ENCODE data around the gene KCNH1. TPM values are rescaled to one million over a fixed set of nuclear protein-coding genes. Genes with fewer than 3 reads are reported as not detected.
"Not testable (repeated sequence)": the region's sequence is repeated elsewhere in the genome, so short reads cannot be mapped to it uniquely, and the experiment has no call there.

KCNH1 gene
- total and polyA plus RNA-seq, 2 experiments from 2014 or later = 0.03 to 0.17 TPM

DNA sequence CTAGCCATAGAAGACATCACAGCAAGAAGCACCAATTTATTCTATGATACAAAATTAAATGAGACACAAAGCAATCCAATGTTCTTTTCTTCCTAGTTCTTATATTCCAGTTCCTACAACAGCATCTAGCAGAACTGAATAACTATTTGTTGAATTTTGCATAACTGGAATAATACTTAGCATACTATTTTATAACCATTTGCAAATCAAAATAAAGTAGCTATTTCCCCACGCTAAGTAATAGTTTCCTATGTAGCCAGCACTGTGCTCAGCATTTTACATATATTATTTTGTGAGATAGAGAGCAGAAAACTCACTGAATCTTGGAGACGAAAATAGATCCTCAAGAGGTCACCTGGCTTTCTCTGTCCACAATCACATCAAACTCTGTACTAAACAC, 42.1 kb downstream of the KCNH1 start:
- H3K9me3 ChIP-seq (ENCODE audit: low read depth) = no peaks in the 10 kb centered on the region
- no peak overlapping the region for H2AFZ ChIP-seq
- no peaks in the 10 kb centered on the region for H3K4me1 ChIP-seq (ENCODE audit: insufficient read depth)
- no peaks in the 10 kb centered on the region for H3K9me2 ChIP-seq (replicated peaks; ENCODE audit: insufficient read depth)
- no peaks in the 10 kb centered on the region for H4K20me1 ChIP-seq (ENCODE audit: insufficient read depth, poor library complexity, severe bottlenecking)
- H3K36me3 ChIP-seq (replicated peaks; ENCODE audit: insufficient read depth, low read depth) = no peaks in the 10 kb centered on the region
- TF ChIP-seq EZH2phosphoT487 (IDR thresholded peaks at IDR 0.05; ENCODE audit: low read depth, severe bottlenecking, unreplicated experiment) (no peak), EZH2 (IDR thresholded peaks at IDR 0.05; ENCODE audit: borderline replicate concordance) (no peak), CTCF (IDR thresholded peaks at IDR 0.05; ENCODE audit: poor library complexity) (no peak)
- H3K79me2 ChIP-seq = no peaks in the 10 kb centered on the region
- no peak overlapping the region for H3K27ac ChIP-seq
- H3K4me3 ChIP-seq = no peak overlapping the region
- H3K27me3 ChIP-seq = no peaks in the 10 kb centered on the region
- H3K4me2 ChIP-seq = no peak overlapping the region
- 81% methylated on average over 2 of the region's 2 CpGs for WGBS (ENCODE audit: low lambda C conversion rate, missing lambda C conversion rate)
- DNase-seq (ENCODE audit: low spot score) = no peak

GRCh38 chr1:211089536-211089935, 44.4 kb downstream of the KCNH1 start:
- DNase-seq (ENCODE audit: low spot score) = no peak
- H3K9me3 ChIP-seq (ENCODE audit: low read depth) = no peaks in the 10 kb centered on the region
- WGBS (ENCODE audit: low lambda C conversion rate, missing lambda C conversion rate) = 72% methylated on average over 2 of the region's 2 CpGs
- no peaks in the 10 kb centered on the region for H4K20me1 ChIP-seq (ENCODE audit: insufficient read depth, poor library complexity, severe bottlenecking)
- no peaks in the 10 kb centered on the region for H3K79me2 ChIP-seq
- H3K4me3 ChIP-seq = no peak overlapping the region
- H3K9me2 ChIP-seq (replicated peaks; ENCODE audit: insufficient read depth) = no peaks in the 10 kb centered on the region
- H3K27me3 ChIP-seq = no peaks in the 10 kb centered on the region
- no peak overlapping the region for H2AFZ ChIP-seq
- H3K36me3 ChIP-seq (replicated peaks; ENCODE audit: insufficient read depth, low read depth) = no peaks in the 10 kb centered on the region
- H3K4me1 ChIP-seq (ENCODE audit: insufficient read depth) = no peaks in the 10 kb centered on the region
- no peak overlapping the region for H3K27ac ChIP-seq
- no peak for TF ChIP-seq EZH2phosphoT487 (IDR thresholded peaks at IDR 0.05; ENCODE audit: low read depth, severe bottlenecking, unreplicated experiment)
- no peak for TF ChIP-seq CTCF (IDR thresholded peaks at IDR 0.05; ENCODE audit: poor library complexity)
- no peak for TF ChIP-seq EZH2 (IDR thresholded peaks at IDR 0.05; ENCODE audit: borderline replicate concordance)
- no peak overlapping the region for H3K4me2 ChIP-seq

- no peak for DNase-seq (ENCODE audit: low spot score)
- Histone ChIP-seq H4K20me1 (ENCODE audit: insufficient read depth, poor library complexity, severe bottlenecking) (no peaks in the 10 kb centered on the region), H3K4me1 (ENCODE audit: insufficient read depth) (no peaks in the 10 kb centered on the region), H3K36me3 (replicated peaks; ENCODE audit: insufficient read depth, low read depth) (no peaks in the 10 kb centered on the region), H2AFZ (no peak overlapping the region), H3K4me3 (no peak overlapping the region), H3K4me2 (no peak overlapping the region), H3K9me2 (replicated peaks; ENCODE audit: insufficient read depth) (no peaks in the 10 kb centered on the region), H3K27ac (no peak overlapping the region), H3K9me3 (ENCODE audit: low read depth) (no peaks in the 10 kb centered on the region), H3K79me2 (no peaks in the 10 kb centered on the region), H3K27me3 (no peaks in the 10 kb centered on the region)
- WGBS (ENCODE audit: low lambda C conversion rate, missing lambda C conversion rate) = 78% methylated on average over 1 of the region's 1 CpG
- TF ChIP-seq CTCF (IDR thresholded peaks at IDR 0.05; ENCODE audit: poor library complexity) (no peak), EZH2 (IDR thresholded peaks at IDR 0.05; ENCODE audit: borderline replicate concordance) (no peak), EZH2phosphoT487 (IDR thresholded peaks at IDR 0.05; ENCODE audit: low read depth, severe bottlenecking, unreplicated experiment) (no peak)
These were observed 45.8 kb downstream of the KCNH1 start for GRCh38 chr1:211088156-211088555.

GRCh38 chr1:211082824-211083223, 51.1 kb downstream of the KCNH1 start:
- TF ChIP-seq EZH2phosphoT487 (IDR thresholded peaks at IDR 0.05; ENCODE audit: low read depth, severe bottlenecking, unreplicated experiment) (no peak), EZH2 (IDR thresholded peaks at IDR 0.05; ENCODE audit: borderline replicate concordance) (no peak), CTCF (IDR thresholded peaks at IDR 0.05; ENCODE audit: poor library complexity) (no peak)
- Histone ChIP-seq H3K27me3 (no peaks in the 10 kb centered on the region), H3K4me2 (no peak overlapping the region), H3K9me2 (replicated peaks; ENCODE audit: insufficient read depth) (no peaks in the 10 kb centered on the region), H3K79me2 (no peaks in the 10 kb centered on the region), H3K27ac (no peak overlapping the region), H3K9me3 (ENCODE audit: low read depth) (no peaks in the 10 kb centered on the region), H3K36me3 (replicated peaks; ENCODE audit: insufficient read depth, low read depth) (no peaks in the 10 kb centered on the region), H4K20me1 (ENCODE audit: insufficient read depth, poor library complexity, severe bottlenecking) (no peaks in the 10 kb centered on the region), H3K4me1 (ENCODE audit: insufficient read depth) (no peaks in the 10 kb centered on the region), H2AFZ (no peak overlapping the region), H3K4me3 (no peak overlapping the region)
- WGBS (ENCODE audit: low lambda C conversion rate, missing lambda C conversion rate) = 66% methylated on average over 5 of the region's 5 CpGs
- DNase-seq (ENCODE audit: low spot score) = no peak

- H3K79me2 ChIP-seq; H3K36me3 ChIP-seq (replicated peaks; ENCODE audit: insufficient read depth, low read depth); DNase-seq (ENCODE audit: low spot score); H3K4me2 ChIP-seq; H3K4me1 ChIP-seq (ENCODE audit: insufficient read depth); H3K27me3 ChIP-seq; H3K9me3 ChIP-seq (ENCODE audit: low read depth); H3K27ac ChIP-seq; H2AFZ ChIP-seq; H3K9me2 ChIP-seq (replicated peaks; ENCODE audit: insufficient read depth); H4K20me1 ChIP-seq (ENCODE audit: insufficient read depth, poor library complexity, severe bottlenecking); H3K4me3 ChIP-seq: not testable (repeated sequence)
- WGBS (ENCODE audit: low lambda C conversion rate, missing lambda C conversion rate) = 97% methylated on average over 5 of the region's 5 CpGs
These were observed 52.5 kb downstream of the KCNH1 start for GRCh38 chr1:211081447-211081846.
